H9 (cell line): ENCODE results near the gene OXSM. TPM values are rescaled to one million over a fixed set of nuclear protein-coding genes. Genes with fewer than 3 reads are reported as not detected.

Source experiments
- DNase-seq: peaks from one replicate; pipeline ENCODE4 v3.0.0-alpha.2; 2017
- H2AFZ ChIP-seq: one replicate; pipeline ENCODE4 v1.6.1; 2013; ENCODE audit warnings: mild to moderate bottlenecking, low read length, control low read depth, moderate library complexity
- H2AK5ac ChIP-seq: 2 replicates; pipeline ENCODE4 v1.6.1; 2013; ENCODE audit warnings: low read length, control low read depth, mixed read lengths; ENCODE audit not compliant: insufficient read length
- H2BK120ac ChIP-seq: one replicate; pipeline ENCODE4 v1.6.1; 2013; ENCODE audit warnings: low read depth, mild to moderate bottlenecking, low read length, control low read depth, inconsistent platforms; ENCODE audit not compliant: poor library complexity, severe bottlenecking
- H2BK12ac ChIP-seq: 2 replicates; pipeline ENCODE4 v1.6.1; 2013; ENCODE audit warnings: low read length, control low read depth, mixed read lengths, low read depth; ENCODE audit not compliant: insufficient read length
- H2BK15ac ChIP-seq: 2 replicates; pipeline ENCODE4 v1.6.1; 2013; ENCODE audit warnings: low read depth, low read length, control low read depth
- H2BK20ac ChIP-seq: one replicate; pipeline ENCODE4 v1.6.1; 2013; ENCODE audit warnings: low read depth, mild to moderate bottlenecking, low read length, control low read depth, inconsistent platforms; ENCODE audit not compliant: poor library complexity, severe bottlenecking
- H2BK5ac ChIP-seq: 2 replicates; pipeline ENCODE4 v1.6.1; 2013; ENCODE audit warnings: low read length, control low read depth, mixed read lengths; ENCODE audit not compliant: insufficient read length
- H3K14ac ChIP-seq: 2 replicates; pipeline ENCODE4 v1.6.1; 2013; ENCODE audit warnings: low read length, control low read depth; ENCODE audit not compliant: insufficient read depth
- H3K18ac ChIP-seq: 2 replicates; pipeline ENCODE4 v1.6.1; 2013; ENCODE audit warnings: low read depth, mild to moderate bottlenecking, mixed read lengths, low read length, control low read depth; ENCODE audit not compliant: insufficient read length
- H3K23ac ChIP-seq: 2 replicates; pipeline ENCODE4 v1.6.1; 2013; ENCODE audit warnings: low read length, control low read depth, mixed read lengths, low read depth; ENCODE audit not compliant: insufficient read length
- H3K23me2 ChIP-seq: 2 replicates; pipeline ENCODE4 v1.6.1; 2013; ENCODE audit warnings: low read depth, mild to moderate bottlenecking, mixed read lengths, low read length, control low read depth; ENCODE audit not compliant: insufficient read length, poor library complexity, severe bottlenecking
- H3K27ac ChIP-seq: 2 replicates; pipeline ENCODE4 v1.5.1; 2013; ENCODE audit warnings: low read length, control low read depth, mixed read lengths, low read depth; ENCODE audit not compliant: insufficient read length
- H3K27me3 ChIP-seq: 2 replicates; pipeline ENCODE4 v1.6.1; 2013; ENCODE audit warnings: low read length, control low read depth, inconsistent platforms; ENCODE audit not compliant: insufficient read depth
- H3K4ac ChIP-seq: 2 replicates; pipeline ENCODE4 v1.6.1; 2013; ENCODE audit warnings: low read depth, mild to moderate bottlenecking, control low read depth, inconsistent platforms, low read length, moderate library complexity
- H3K4me1 ChIP-seq: 2 replicates; pipeline ENCODE4 v1.6.1; 2013; ENCODE audit warnings: low read length, control low read depth, inconsistent platforms; ENCODE audit not compliant: insufficient read depth
- H3K4me2 ChIP-seq: 2 replicates; pipeline ENCODE4 v1.6.1; 2013; ENCODE audit warnings: low read length, control low read depth, mixed read lengths; ENCODE audit not compliant: insufficient read length, insufficient read depth
- H3K56ac ChIP-seq: 2 replicates; pipeline ENCODE4 v1.6.1; 2013; ENCODE audit warnings: low read depth, mild to moderate bottlenecking, mixed read lengths, low read length, control low read depth; ENCODE audit not compliant: insufficient read length
- H3K79me1 ChIP-seq: 2 replicates; pipeline ENCODE4 v1.6.1; 2013; ENCODE audit warnings: low read depth, mild to moderate bottlenecking, moderate library complexity, low read length, control low read depth, inconsistent platforms; ENCODE audit not compliant: insufficient read depth, poor library complexity, severe bottlenecking
- H3K79me2 ChIP-seq: 2 replicates; pipeline ENCODE4 v1.6.1; 2013; ENCODE audit warnings: low read length, control low read depth, inconsistent platforms; ENCODE audit not compliant: insufficient read depth
- H3K9ac ChIP-seq: 2 replicates; pipeline ENCODE4 v1.6.1; 2013; ENCODE audit warnings: low read length, control low read depth, mixed read lengths; ENCODE audit not compliant: insufficient read length; ENCODE audit errors: extremely low read depth
- H3K9me3 ChIP-seq: one replicate; pipeline ENCODE4 v1.6.1; 2013; ENCODE audit warnings: low read depth, low read length, inconsistent platforms; ENCODE audit not compliant: control insufficient read depth
- H3T11ph ChIP-seq: one replicate; pipeline ENCODE4 v1.6.1; 2013; ENCODE audit warnings: mild to moderate bottlenecking, low read length, control low read depth, inconsistent platforms
- H4K20me1 ChIP-seq: one replicate; pipeline ENCODE4 v1.6.1; 2013; ENCODE audit not compliant: control insufficient read depth, insufficient read length, insufficient read depth
- H4K5ac ChIP-seq: 2 replicates; pipeline ENCODE4 v1.6.1; 2013; ENCODE audit warnings: low read depth, mild to moderate bottlenecking, mixed read lengths, low read length, control low read depth; ENCODE audit not compliant: insufficient read length
- H4K8ac ChIP-seq: replicated peaks from 2 replicates; pipeline ENCODE4 v1.6.1; 2013; ENCODE audit warnings: low read length, control low read depth, mixed read lengths, low read depth; ENCODE audit not compliant: insufficient read length
- H4K91ac ChIP-seq: 2 replicates; pipeline ENCODE4 v1.6.1; 2013; ENCODE audit warnings: low read depth, mild to moderate bottlenecking, moderate library complexity, mixed read lengths, low read length, control low read depth; ENCODE audit not compliant: insufficient read length
- H3K27ac Mint-ChIP-seq, 3 experiments: 2 replicates in 2 of 3; 3 replicates in 1 of 3; pipeline ENCODE4 v1.8.0; 2020 to 2021; ENCODE audit warnings: mixed read lengths in 3 of 3, mild to moderate bottlenecking in 1 of 3, moderate library complexity in 1 of 3
- H3K27me3 Mint-ChIP-seq: 2 replicates; pipeline ENCODE4 v1.8.0; 2021; ENCODE audit warnings: low read depth, mild to moderate bottlenecking, moderate library complexity, mixed read lengths
- H3K36me3 Mint-ChIP-seq, 3 experiments: 2 replicates in 2 of 3; 3 replicates in 1 of 3; pipeline ENCODE4 v1.8.0; 2020 to 2021; ENCODE audit warnings: low read depth in 3 of 3, mixed read lengths in 3 of 3; ENCODE audit not compliant: insufficient read depth in 1 of 3
- H3K4me1 Mint-ChIP-seq, 2 experiments: 2 replicates each; pipeline ENCODE4 v1.8.0; 2020; ENCODE audit warnings: mixed read lengths in 2 of 2
- H3K4me3 Mint-ChIP-seq, 2 experiments: 2 replicates in 1 of 2; 3 replicates in 1 of 2; pipeline ENCODE4 v1.8.0; 2020 to 2021; ENCODE audit warnings: mild to moderate bottlenecking in 2 of 2, mixed read lengths in 2 of 2, moderate library complexity in 1 of 2
- H3K9me3 Mint-ChIP-seq, 2 experiments: 2 replicates in 1 of 2; 3 replicates in 1 of 2; pipeline ENCODE4 v1.8.0; 2020; ENCODE audit warnings: mild to moderate bottlenecking in 2 of 2, mixed read lengths in 2 of 2, moderate library complexity in 1 of 2
- WGBS: extraction: QIAGEN DNeasy Blood & Tissue Kit; methylation state at CpG from one replicate; pipeline ENCODE4 v1.1.7; 2013; ENCODE audit warnings: missing lambda C conversion rate, low lambda C conversion rate, mixed read lengths; ENCODE audit not compliant: insufficient read length; ENCODE audit errors: extremely low coverage; 5-methylcytosine and 5-hydroxymethylcytosine counted together
- total RNA-seq: library from RNA; stranded (reverse); gene quantifications from 2 replicates; pipeline ENCODE4 v1.2.1, GENCODE V29; 2021
- TF ChIP-seq, protein P1 (sequence below): fragments of 200-600 bp; sonication (generic); conservative IDR thresholded peaks from 3 replicates; pipeline ENCODE4 v1.8.0; 2021; ENCODE audit warnings: antibody characterized with exemption, mild to moderate bottlenecking

Gene OXSM
- total RNA-seq, 1 experiment from 2014 or later = 2.5 TPM

DNA sequence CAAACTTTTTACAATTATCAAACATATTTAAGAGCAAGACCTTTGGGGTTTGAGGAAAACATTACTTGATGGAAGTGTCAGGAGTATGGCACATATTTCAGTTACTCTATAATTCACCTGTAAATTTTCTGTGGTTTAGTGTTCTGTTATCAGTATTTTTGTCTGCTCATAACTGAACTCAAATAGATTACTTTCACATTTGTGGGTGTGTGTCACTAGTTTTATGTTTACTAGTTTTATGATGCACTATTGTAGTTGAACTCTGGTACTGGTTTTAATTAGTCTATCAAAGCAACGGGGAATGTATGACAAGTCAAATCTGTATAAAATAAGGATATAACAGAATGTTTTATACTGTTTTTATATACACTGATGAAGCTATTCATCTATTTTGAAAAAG, 27.2 kb downstream of the OXSM start:
- Histone ChIP-seq H3K14ac (no peak overlapping the region), H3K79me1 (no peaks in the 10 kb centered on the region), H3K27me3 (no peaks in the 10 kb centered on the region), H3K4me2 (no peak overlapping the region), H4K20me1 (no peaks in the 10 kb centered on the region), H2AK5ac (no peak overlapping the region), H4K91ac (no peak overlapping the region), H2BK15ac (no peak overlapping the region), H2BK120ac (no peak overlapping the region), H3K4me1 (peaks cover 5% of the 10 kb centered on the region; the same call in 1 of the 2 replicates), H3K23me2 (no peaks in the 10 kb centered on the region), H2AFZ (no peak overlapping the region), H3K9me3 (no peaks in the 10 kb centered on the region), H4K5ac (no peak overlapping the region), H3K79me2 (no peaks in the 10 kb centered on the region), H2BK20ac (no peak overlapping the region), H2BK5ac (no peak overlapping the region), H3K23ac (no peak overlapping the region), H3K4ac (no peak overlapping the region), H3K9ac (no peak overlapping the region), H4K8ac (no peak overlapping the region), H3K56ac (no peak overlapping the region), H3K27ac (no peak overlapping the region), H3K18ac (no peak overlapping the region), H3T11ph (no peak overlapping the region), H2BK12ac (no peak overlapping the region)
- Mint-ChIP-seq H3K27ac (no peak overlapping the region), H3K9me3 (peaks cover 0 to 9% of the 10 kb centered on the region in 2 experiments; a peak in 4 of 5 replicates), H3K4me1 (peaks cover 14 to 22% of the 10 kb centered on the region in 2 experiments), H3K27me3 (no peaks in the 10 kb centered on the region), H3K4me3 (no peak overlapping the region), H3K36me3 (peaks cover 0 to 4% (median 0%) of the 10 kb centered on the region in 3 experiments; a peak in 1 of 7 replicates)
- no peak for DNase-seq
- WGBS = no CpG with 5 or more reads among the region's 1 CpG
- TF ChIP-seq, protein P1, sequence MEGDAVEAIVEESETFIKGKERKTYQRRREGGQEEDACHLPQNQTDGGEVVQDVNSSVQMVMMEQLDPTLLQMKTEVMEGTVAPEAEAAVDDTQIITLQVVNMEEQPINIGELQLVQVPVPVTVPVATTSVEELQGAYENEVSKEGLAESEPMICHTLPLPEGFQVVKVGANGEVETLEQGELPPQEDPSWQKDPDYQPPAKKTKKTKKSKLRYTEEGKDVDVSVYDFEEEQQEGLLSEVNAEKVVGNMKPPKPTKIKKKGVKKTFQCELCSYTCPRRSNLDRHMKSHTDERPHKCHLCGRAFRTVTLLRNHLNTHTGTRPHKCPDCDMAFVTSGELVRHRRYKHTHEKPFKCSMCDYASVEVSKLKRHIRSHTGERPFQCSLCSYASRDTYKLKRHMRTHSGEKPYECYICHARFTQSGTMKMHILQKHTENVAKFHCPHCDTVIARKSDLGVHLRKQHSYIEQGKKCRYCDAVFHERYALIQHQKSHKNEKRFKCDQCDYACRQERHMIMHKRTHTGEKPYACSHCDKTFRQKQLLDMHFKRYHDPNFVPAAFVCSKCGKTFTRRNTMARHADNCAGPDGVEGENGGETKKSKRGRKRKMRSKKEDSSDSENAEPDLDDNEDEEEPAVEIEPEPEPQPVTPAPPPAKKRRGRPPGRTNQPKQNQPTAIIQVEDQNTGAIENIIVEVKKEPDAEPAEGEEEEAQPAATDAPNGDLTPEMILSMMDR = no peak
